Thyroid gland (tissue), 4 donors: Measurements from ENCODE around the gene PRSS48. TPM values are rescaled to one million over a fixed set of nuclear protein-coding genes. Genes with fewer than 3 reads are reported as not detected.

Experiments
- DNase-seq, 2 donors: peaks; one replicate each; pipeline ENCODE4 v3.0.0-alpha.2; 2019
- H3K27ac ChIP-seq, 3 donors: fragments of 200-600 bp; sonication (generic); 1 replicate in 2 of 3; 2 replicates in 1 of 3; pipeline ENCODE4 v1.5.1; 2016 to 2019; ENCODE audit warnings: mild to moderate bottlenecking in 1 of 3, moderate library complexity in 1 of 3
- H3K27me3 ChIP-seq: fragments of 200-600 bp; sonication (generic); one replicate; pipeline ENCODE4 v1.5.1; 2019
- H3K36me3 ChIP-seq, 2 donors: fragments of 200-600 bp; sonication (generic); one replicate each; pipeline ENCODE4 v1.5.1; 2016 to 2019
- H3K4me1 ChIP-seq, 2 donors: fragments of 200-600 bp; sonication (generic); one replicate each; pipeline ENCODE4 v1.5.1; 2017 to 2019
- H3K4me3 ChIP-seq, 3 donors: fragments of 200-600 bp; sonication (generic); replicated peaks in 1 of 3; 1 replicate in 2 of 3; 2 replicates in 1 of 3; pipeline ENCODE4 v1.5.1; 2016; ENCODE audit warnings: mild to moderate bottlenecking in 1 of 3
- H3K9me3 ChIP-seq: fragments of 200-600 bp; sonication (generic); one replicate; pipeline ENCODE4 v1.5.1; 2017
- POLR2A ChIP-seq, 2 donors: fragments of 450-650 bp; IDR thresholded peaks; one replicate each; pipeline ENCODE4 v1.6.1; 2017; ENCODE audit warnings: antibody characterized with exemption in 2 of 2, mild to moderate bottlenecking in 2 of 2, moderate library complexity in 1 of 2
- WGBS, 2 donors: methylation state at CpG; one replicate each; pipeline ENCODE4 v1.1.5; 2017; 5-methylcytosine and 5-hydroxymethylcytosine counted together
- intact Hi-C: fragments of 100-400 bp; cut with DNase I; formaldehyde crosslinking; loops from one replicate; pipeline ENCODE4 v1.15.1; 2023
- total RNA-seq, 4 donors: library from RNA; depleted of rRNA; stranded (reverse); fragments of >200 nt; gene quantifications; one replicate each; pipeline ENCODE4 v1.2.3, GENCODE V29; 2016
- TF ChIP-seq, protein P1 (sequence below), 6 experiments: fragments of 200-600 bp in 3 of 6; fragments of 450-650 bp in 3 of 6; sonication (generic) in 3 of 6; IDR thresholded peaks; one replicate each; pipeline ENCODE4 v1.5.1; 2016 to 2019; ENCODE audit warnings: antibody characterized with exemption in 6 of 6, mild to moderate bottlenecking in 2 of 6, inconsistent platforms in 1 of 6, moderate library complexity in 1 of 6

The PRSS48 gene, protein sequence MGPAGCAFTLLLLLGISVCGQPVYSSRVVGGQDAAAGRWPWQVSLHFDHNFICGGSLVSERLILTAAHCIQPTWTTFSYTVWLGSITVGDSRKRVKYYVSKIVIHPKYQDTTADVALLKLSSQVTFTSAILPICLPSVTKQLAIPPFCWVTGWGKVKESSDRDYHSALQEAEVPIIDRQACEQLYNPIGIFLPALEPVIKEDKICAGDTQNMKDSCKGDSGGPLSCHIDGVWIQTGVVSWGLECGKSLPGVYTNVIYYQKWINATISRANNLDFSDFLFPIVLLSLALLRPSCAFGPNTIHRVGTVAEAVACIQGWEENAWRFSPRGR
- total RNA-seq: not detected

DNA sequence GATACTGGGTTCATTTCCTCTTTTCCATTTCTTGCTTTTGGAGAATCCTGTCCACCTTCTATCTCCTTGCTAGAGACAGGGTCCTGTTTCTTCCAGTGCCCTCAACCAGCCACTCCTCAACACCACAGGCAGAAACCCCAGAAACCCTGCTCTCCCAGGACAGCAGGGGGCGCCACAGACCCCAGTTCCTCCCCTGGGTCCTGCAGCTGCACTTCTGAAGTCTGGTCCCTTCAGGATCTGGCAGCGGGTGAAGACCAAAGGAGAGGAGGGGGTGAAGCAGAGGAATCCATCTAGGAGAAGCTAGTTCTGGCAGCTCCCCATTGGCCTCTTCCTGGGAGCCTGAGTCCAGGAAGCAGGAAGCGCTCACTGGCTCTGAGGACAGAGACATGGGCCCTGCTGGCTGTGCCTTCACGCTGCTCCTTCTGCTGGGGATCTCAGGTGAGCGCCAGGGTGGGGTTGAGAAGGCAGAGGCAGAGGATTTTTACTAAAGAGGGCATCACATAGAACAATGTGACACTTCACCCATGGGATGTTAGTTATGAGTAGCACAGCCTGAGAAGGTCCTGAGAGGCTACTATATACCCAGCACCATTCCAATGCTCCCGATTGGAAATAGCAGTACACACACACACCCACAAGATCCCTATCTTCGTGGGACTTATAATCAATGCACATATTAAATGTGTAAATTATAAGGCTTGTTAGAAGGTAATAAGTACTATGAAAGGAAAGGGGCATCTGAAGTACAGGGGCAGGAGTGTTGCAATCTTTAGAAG is at the start of gene PRSS48:
Gene PRSS48, plus strand, starts transcription at position 375 of the 776 bp plus-strand sequence. Its CDS starts 12 bp downstream, at position 387.
- intact Hi-C loops: loop anchor here (10.0 kb wide), 1 partner anchor 78 kb away; no protein-coding TSS in a partner anchor
- Histone ChIP-seq H3K27me3 (no peaks in the 10 kb centered on the region), H3K27ac (no peak within 1 kb of the TSS), H3K4me1 (peaks cover 4 to 17% of the 10 kb centered on the region in 2 donors), H3K4me3 (no peak within 1 kb of the TSS), H3K36me3 (no peaks in the 10 kb centered on the region), H3K9me3 (no peaks in the 10 kb centered on the region)
- DNase-seq: peak; percentile 63 to 72
- 65 to 75% methylated on average over 6 to 7 of the region's 7 CpGs for WGBS, 2 donors
- TF ChIP-seq POLR2A (IDR thresholded peaks at IDR 0.05): no peak
- TF ChIP-seq, protein P1, sequence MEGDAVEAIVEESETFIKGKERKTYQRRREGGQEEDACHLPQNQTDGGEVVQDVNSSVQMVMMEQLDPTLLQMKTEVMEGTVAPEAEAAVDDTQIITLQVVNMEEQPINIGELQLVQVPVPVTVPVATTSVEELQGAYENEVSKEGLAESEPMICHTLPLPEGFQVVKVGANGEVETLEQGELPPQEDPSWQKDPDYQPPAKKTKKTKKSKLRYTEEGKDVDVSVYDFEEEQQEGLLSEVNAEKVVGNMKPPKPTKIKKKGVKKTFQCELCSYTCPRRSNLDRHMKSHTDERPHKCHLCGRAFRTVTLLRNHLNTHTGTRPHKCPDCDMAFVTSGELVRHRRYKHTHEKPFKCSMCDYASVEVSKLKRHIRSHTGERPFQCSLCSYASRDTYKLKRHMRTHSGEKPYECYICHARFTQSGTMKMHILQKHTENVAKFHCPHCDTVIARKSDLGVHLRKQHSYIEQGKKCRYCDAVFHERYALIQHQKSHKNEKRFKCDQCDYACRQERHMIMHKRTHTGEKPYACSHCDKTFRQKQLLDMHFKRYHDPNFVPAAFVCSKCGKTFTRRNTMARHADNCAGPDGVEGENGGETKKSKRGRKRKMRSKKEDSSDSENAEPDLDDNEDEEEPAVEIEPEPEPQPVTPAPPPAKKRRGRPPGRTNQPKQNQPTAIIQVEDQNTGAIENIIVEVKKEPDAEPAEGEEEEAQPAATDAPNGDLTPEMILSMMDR (IDR thresholded peaks at IDR 0.05): peak; percentile 39 to 64 (median 55)

DNA sequence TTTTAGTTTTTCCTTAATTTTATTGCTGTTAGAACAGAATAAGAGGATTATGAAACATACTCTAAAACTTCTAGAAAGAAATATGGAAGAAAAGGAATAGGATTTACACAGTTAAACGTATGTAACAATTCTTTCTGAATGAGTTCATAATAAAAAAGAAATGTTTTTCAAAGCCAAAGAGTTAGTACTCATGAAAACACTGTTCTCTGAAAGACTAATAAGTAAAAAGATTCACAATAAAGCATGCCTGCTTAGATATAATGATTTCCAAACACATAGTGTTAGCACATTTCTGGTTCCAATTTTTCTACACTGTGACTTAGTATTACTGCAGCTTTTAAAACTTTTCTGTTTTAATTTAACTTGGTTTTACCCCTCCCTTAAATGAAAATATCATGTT is 49.8 kb upstream of the PRSS48 start:
- intact Hi-C loops: no loop called here
- Histone ChIP-seq H3K4me1 (peaks cover 6 to 15% of the 10 kb centered on the region in 2 donors), H3K4me3 (no peak overlapping the region), H3K27ac (peak overlapping the region in 2 of 3 donors; percentile 55 to 73), H3K36me3 (no peaks in the 10 kb centered on the region), H3K27me3 (no peaks in the 10 kb centered on the region), H3K9me3 (no peaks in the 10 kb centered on the region)
- DNase-seq: no peak
- no peak for TF ChIP-seq POLR2A (IDR thresholded peaks at IDR 0.05)
- TF ChIP-seq, protein P1 (IDR thresholded peaks at IDR 0.05): no peak
- 68 to 76% methylated on average over 1 of the region's 1 CpG for WGBS, 2 donors

DNA sequence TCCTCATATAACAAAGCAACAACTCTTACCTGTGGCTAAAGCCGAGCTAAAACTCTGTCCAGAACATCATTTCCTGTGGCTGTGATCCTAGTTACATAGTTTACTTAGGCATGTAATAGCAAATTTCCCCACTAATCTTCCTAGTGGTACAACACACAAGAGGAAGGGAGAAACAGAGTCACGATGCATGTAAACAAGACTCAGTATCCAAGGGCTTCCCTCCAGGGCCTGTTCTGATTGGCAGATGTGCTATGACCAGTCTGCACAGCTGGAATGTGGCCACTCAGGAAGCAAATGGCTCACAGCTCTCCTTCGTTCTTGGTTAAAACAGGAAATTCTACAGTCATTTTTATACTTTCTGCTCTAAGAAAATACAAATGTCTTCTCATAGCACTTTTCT is 49.2 kb upstream of the PRSS48 start:
- no peak for TF ChIP-seq POLR2A (IDR thresholded peaks at IDR 0.05)
- TF ChIP-seq, protein P1 (IDR thresholded peaks at IDR 0.05): no peak
- H3K9me3 ChIP-seq: no peaks in the 10 kb centered on the region
- peaks cover 6 to 15% of the 10 kb centered on the region in 2 donors for H3K4me1 ChIP-seq
- intact Hi-C loops: no loop called here
- H3K27me3 ChIP-seq: no peaks in the 10 kb centered on the region
- no peaks in the 10 kb centered on the region for H3K36me3 ChIP-seq
- WGBS, 2 donors: 26 to 35% methylated on average over 3 of the region's 3 CpGs
- H3K27ac ChIP-seq: peak overlapping the region; percentile 42 to 73 (median 55)
- DNase-seq: peak; percentile 31 to 58
- no peak overlapping the region for H3K4me3 ChIP-seq

DNA sequence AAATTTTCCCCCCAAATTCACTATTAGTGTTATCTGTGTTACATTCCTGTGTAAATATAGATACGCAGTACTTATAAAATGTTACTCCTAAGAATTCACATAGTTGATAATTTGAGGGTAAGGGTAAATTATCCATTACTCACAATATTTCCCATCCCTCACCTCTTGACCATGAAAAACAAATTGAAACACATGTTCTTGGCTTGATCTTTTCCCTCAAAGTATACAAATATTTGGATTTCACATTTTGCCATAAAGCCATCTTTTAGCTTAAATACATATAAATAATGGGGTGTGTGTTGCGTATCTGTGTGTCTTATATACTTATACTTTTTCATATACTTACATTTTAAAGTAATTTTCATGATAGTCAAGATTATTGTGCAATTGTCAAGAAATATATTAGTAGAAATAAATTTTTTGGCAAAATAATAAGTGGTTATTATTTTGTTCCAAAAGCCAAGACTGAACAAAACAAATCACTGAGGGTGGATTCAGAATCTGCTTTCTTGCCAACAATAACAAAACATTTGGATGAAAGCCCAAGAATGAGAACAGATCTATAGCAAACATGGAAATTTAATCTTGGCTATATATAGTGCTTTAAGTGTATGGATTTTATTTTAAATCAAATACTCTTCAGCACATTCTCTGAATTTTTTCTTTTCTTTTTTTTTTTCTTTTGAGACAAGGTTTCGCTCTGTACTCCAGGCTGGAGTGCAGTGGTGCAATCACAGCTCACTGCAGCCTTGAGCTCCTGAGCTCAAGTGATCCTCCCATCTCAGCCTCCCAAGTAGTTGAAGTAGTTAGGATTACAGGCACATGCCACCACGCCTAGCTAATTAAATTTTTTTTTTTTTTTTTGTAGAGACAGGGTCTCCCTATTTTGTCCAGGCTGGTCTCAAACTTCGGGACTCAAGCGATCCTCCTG is 48.5 kb upstream of the PRSS48 start:
- no peak for TF ChIP-seq POLR2A (IDR thresholded peaks at IDR 0.05)
- Histone ChIP-seq H3K9me3 (no peaks in the 10 kb centered on the region), H3K4me3 (no peak overlapping the region), H3K36me3 (no peaks in the 10 kb centered on the region), H3K27me3 (no peaks in the 10 kb centered on the region), H3K27ac (peak overlapping the region; percentile 42 to 73 (median 55)), H3K4me1 (peaks cover 6 to 15% of the 10 kb centered on the region in 2 donors)
- 82 to 88% methylated on average over 6 of the region's 6 CpGs for WGBS, 2 donors
- intact Hi-C loops: no loop called here
- DNase-seq: no peak
